Right atrium auricular region (tissue), 2 donors: ENCODE data around the gene TBX20. TPM values are rescaled to one million over a fixed set of nuclear protein-coding genes. Genes with fewer than 3 reads are reported as not detected.

Experiments
- DNase-seq: peaks from one replicate; pipeline ENCODE4 v3.0.0-alpha.2; 2019; ENCODE audit warnings: low spot score
- H3K27ac ChIP-seq, 2 donors: fragments of 200-600 bp; sonication (generic); 1 replicate in 1 of 2; 2 replicates in 1 of 2; pipeline ENCODE4 v1.5.1; 2016 to 2019
- H3K27me3 ChIP-seq, 2 donors: fragments of 200-600 bp; sonication (generic); one replicate each; pipeline versions ENCODE4 v1.5.1 to v1.6.0; 2017 to 2019
- H3K36me3 ChIP-seq: fragments of 200-600 bp; sonication (generic); one replicate; pipeline ENCODE4 v1.5.1; 2016
- H3K4me1 ChIP-seq, 2 donors: fragments of 200-600 bp; sonication (generic); one replicate each; pipeline versions ENCODE4 v1.5.1 to v1.6.0; 2017 to 2019
- H3K4me3 ChIP-seq, 2 donors: fragments of 200-600 bp; sonication (generic); 1 replicate in 1 of 2; 2 replicates in 1 of 2; pipeline ENCODE4 v1.5.1; 2017 to 2019; ENCODE audit warnings: mild to moderate bottlenecking in 1 of 2, moderate library complexity in 1 of 2
- H3K9me3 ChIP-seq, 2 donors: fragments of 200-600 bp; sonication (generic); one replicate each; pipeline ENCODE4 v1.5.1; 2019
- total RNA-seq, 2 donors: library from RNA; depleted of rRNA; stranded (reverse); fragments of >200 nt; gene quantifications; one replicate each; pipeline ENCODE4 v1.1.0, GENCODE V29; 2016
- TF ChIP-seq, protein P1 (sequence below), 2 donors: fragments of 200-600 bp; sonication (generic); IDR thresholded peaks; one replicate each; pipeline ENCODE4 v1.5.1; 2019; ENCODE audit warnings: antibody characterized with exemption in 2 of 2

Gene TBX20
- total RNA-seq, 2 donors from 2014 or later: 132 to 140 TPM

DNA sequence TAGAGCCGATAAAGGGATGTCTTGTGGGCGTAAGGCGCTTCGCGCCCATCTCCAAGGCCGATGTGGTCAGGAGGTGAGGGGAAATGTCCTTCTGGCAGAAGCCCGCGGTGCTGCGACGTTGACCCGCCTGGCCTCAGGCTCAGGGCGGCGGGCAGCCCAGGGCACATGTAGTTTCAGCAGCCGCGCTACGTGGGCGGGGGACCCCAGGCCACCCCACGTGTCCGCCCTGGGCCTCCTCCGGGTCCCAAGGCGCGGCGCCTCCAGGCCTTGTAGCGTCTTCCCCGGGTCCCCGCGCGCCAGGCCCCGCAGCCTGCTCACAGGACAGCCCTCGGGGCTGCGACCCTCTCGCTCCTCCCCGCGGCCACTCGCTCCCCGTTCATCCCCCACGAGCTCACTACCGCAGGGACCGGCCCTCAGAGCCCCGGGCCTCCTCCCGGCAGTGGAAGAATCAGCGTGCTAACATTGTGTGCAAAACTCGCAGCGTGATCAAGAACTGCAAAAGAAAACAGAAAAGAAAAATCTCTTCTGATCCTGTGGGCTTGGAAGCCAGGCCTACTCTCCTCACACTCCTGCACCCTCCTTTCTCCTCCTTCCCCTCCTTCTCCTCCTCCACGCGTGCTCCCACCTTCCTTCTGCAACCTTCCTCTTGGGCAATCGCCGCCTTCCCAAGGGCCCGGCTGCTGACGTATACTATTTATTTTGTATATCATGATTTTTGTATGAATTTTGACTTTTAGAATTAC is 4.4 kb upstream of the TBX20 start:
- TF ChIP-seq, protein P1, sequence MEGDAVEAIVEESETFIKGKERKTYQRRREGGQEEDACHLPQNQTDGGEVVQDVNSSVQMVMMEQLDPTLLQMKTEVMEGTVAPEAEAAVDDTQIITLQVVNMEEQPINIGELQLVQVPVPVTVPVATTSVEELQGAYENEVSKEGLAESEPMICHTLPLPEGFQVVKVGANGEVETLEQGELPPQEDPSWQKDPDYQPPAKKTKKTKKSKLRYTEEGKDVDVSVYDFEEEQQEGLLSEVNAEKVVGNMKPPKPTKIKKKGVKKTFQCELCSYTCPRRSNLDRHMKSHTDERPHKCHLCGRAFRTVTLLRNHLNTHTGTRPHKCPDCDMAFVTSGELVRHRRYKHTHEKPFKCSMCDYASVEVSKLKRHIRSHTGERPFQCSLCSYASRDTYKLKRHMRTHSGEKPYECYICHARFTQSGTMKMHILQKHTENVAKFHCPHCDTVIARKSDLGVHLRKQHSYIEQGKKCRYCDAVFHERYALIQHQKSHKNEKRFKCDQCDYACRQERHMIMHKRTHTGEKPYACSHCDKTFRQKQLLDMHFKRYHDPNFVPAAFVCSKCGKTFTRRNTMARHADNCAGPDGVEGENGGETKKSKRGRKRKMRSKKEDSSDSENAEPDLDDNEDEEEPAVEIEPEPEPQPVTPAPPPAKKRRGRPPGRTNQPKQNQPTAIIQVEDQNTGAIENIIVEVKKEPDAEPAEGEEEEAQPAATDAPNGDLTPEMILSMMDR (IDR thresholded peaks at IDR 0.05): no peak
- DNase-seq: no peak
- Histone ChIP-seq H3K9me3 (no peaks in the 10 kb centered on the region), H3K4me1 (peaks cover 0 to 34% of the 10 kb centered on the region in 2 donors), H3K36me3 (no peaks in the 10 kb centered on the region), H3K27me3 (no peaks in the 10 kb centered on the region), H3K4me3 (peak overlapping the region; percentile 37 to 83), H3K27ac (peak overlapping the region; percentile 88 to 95)

DNA sequence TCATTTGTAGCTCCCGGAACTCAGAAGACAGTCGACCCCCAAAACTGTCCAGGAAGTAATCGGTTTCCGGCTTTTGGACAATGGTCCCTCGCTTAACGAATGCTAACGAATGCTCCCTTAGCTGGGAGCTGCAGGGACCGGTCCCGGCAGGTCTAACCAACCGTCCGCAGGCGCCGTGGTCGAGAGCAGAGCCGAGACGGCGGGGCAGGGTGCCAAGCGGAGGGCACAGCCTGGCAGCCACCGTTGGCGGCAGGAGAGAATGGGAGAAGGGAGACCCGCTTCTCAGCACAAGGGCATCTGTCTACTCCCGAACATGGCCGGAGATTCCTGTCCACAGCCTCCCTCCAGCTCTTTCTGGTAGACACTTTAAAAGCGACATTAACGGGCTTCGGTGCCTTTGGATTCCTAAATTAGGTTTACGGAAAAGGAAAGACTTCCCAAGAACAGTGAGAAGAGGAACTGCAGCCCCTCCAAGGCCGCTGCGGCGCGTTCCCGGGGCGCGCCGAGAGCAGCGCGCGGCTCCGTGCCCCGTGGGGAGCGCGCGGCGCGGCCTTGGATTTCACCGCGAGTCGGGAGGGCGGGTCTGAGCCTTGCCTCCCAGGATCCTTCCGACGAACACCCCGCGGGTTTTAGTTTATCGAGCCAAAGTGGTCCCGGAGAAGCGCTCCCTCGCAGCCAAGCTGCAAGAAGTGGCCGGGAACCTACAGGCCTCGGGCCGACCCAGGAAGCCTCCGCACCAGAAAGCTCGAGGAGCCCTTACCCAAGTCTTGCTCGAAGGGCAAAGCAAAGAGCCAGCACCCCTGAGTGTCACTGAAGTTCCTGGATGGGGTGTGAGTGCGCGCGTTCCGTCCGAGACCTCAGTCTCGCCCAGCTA is 3.6 kb upstream of the TBX20 start:
- peak overlapping the region; percentile 88 to 95 for H3K27ac ChIP-seq
- H3K4me1 ChIP-seq: peaks cover 0 to 30% of the 10 kb centered on the region in 2 donors
- peak overlapping the region; percentile 37 to 83 for H3K4me3 ChIP-seq
- no peak for DNase-seq
- TF ChIP-seq, protein P1 (IDR thresholded peaks at IDR 0.05): no peak
- no peaks in the 10 kb centered on the region for H3K36me3 ChIP-seq
- no peaks in the 10 kb centered on the region for H3K27me3 ChIP-seq
- no peaks in the 10 kb centered on the region for H3K9me3 ChIP-seq

DNA sequence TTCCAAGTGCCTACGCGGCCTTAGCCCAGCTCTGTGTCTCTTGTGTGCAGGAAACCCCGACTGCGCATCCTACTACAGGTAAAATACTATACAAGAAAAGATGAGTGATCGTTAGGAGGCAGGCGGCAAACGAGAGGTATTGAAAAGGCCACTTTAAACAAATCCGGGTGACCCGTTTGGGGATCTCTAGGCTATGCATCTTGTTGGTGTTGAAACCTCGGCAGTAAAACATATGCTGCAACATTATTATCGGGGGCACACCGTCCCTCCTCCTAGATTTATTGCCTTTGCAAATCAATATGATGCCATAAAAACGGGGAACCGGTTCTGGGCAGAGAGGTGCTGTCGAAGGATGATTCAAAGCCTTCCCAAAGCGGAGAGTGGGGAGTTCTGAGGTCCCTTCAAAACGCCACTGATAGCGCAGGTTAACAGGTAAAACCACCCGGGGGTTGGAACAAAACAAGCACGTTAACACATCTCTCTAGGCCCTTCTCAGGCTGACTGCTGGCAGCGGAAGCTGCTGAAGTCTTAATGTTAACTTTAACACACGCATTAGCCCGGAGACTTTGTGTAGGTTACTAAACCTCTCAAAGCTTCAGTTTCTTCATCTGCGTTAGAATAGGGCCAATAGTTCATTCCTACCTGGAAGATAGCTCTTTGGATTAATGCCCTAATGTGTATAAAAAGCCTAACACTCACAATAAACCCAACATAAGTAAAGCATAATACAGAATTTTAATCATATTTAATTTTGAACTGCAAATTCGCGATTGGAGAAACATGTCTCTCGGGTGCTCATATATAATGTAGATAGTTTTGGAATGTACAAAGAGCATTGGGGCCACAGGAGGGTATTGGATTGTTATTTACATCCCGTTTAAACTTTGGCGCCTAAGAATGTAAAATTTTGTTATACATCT is 2.6 kb upstream of the TBX20 start:
- H3K36me3 ChIP-seq: no peaks in the 10 kb centered on the region
- peak overlapping the region; percentile 37 to 83 for H3K4me3 ChIP-seq
- DNase-seq: no peak
- TF ChIP-seq, protein P1 (IDR thresholded peaks at IDR 0.05): no peak
- H3K9me3 ChIP-seq: no peaks in the 10 kb centered on the region
- no peaks in the 10 kb centered on the region for H3K27me3 ChIP-seq
- peaks cover 0 to 30% of the 10 kb centered on the region in 2 donors for H3K4me1 ChIP-seq
- H3K27ac ChIP-seq: peak overlapping the region; percentile 88 to 95

DNA sequence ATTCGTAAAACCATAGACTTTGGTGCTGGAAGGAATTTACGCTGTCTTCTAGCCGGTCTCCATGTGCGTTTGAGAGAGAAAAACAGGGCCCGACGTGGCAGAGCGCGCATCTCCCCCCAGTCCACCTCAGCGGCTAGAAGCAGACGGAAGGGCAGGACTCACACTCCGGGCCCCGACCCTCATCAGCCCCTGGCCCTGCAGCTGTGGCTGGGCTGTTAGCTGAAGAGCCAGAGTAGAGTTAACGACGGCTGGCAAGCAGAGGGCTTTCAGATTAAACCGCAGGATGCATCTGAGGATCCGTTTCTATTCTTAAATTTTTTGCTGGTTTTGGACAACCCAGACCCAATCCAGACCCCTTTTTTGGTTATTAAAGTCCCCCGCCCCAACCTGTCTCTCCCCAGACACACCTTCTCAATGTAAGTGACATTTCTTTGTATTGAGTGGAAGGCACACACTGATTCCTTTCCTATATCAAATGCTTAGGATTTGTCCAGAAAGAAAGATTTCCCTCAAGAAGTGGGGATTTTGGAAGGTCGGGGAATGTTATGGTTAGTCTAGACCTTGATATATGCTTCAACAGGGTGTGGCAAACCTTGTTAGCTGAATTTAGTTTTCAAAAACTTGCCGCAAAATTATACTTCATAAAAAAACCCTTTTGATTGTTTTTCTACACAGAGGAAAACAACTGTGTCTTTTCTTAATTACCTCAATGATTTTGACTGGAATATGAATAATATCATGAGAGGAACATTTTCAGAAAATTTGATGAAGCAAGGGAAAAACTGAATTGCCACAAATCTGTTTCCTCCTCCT is 1.7 kb upstream of the TBX20 start:
- TF ChIP-seq, protein P1 (IDR thresholded peaks at IDR 0.05): no peak
- Histone ChIP-seq H3K36me3 (no peaks in the 10 kb centered on the region), H3K4me3 (peak overlapping the region; percentile 81 to 83), H3K27me3 (no peaks in the 10 kb centered on the region), H3K9me3 (no peaks in the 10 kb centered on the region), H3K27ac (peak overlapping the region; percentile 88 to 95), H3K4me1 (peaks cover 0 to 25% of the 10 kb centered on the region in 2 donors)
- no peak for DNase-seq
